Heart left ventricle (tissue), 16 donors: ENCODE measurements around the gene CDK5RAP2. TPM values are rescaled to one million over a fixed set of nuclear protein-coding genes. Genes with fewer than 3 reads are reported as not detected.

ENCODE experiments used
- ATAC-seq, 4 donors: fragments of 200-7000 bp; cut with Tn5 transposase; one replicate each; pipeline ENCODE4 v1.9.1; 2020 to 2022; ENCODE audit warnings: moderate library complexity in 4 of 4, mild to moderate bottlenecking in 3 of 4, moderate number of reproducible peaks in 1 of 4
- DNase-seq, 5 donors: peaks; one replicate each; pipeline ENCODE4 v3.0.0-alpha.2; 2020
- H3K27ac ChIP-seq, 12 donors: fragments of 200-600 bp; sonication (generic) in 4 of 12; one replicate each; pipeline versions ENCODE4 v1.5.0 to v1.8.0; 2016 to 2022; ENCODE audit warnings: mild to moderate bottlenecking in 2 of 12
- H3K27me3 ChIP-seq, 9 donors: fragments of 200-600 bp; sonication (generic) in 2 of 9; one replicate each; pipeline versions ENCODE4 v1.5.1 to v1.8.0; 2016 to 2022; ENCODE audit warnings: mild to moderate bottlenecking in 3 of 9
- H3K36me3 ChIP-seq, 9 donors: fragments of 200-600 bp; sonication (generic) in 2 of 9; one replicate each; pipeline versions ENCODE4 v1.5.0 to v1.8.0; 2018 to 2022; ENCODE audit warnings: mild to moderate bottlenecking in 2 of 9
- H3K4me1 ChIP-seq, 12 donors: fragments of 200-600 bp; sonication (generic) in 4 of 12; one replicate each; pipeline versions ENCODE4 v1.5.0 to v1.8.0; 2016 to 2022; ENCODE audit warnings: mild to moderate bottlenecking in 3 of 12
- H3K4me3 ChIP-seq, 12 donors: fragments of 200-600 bp; sonication (generic) in 4 of 12; one replicate each; pipeline versions ENCODE4 v1.5.0 to v1.8.0; 2017 to 2022; ENCODE audit warnings: mild to moderate bottlenecking in 9 of 12, moderate library complexity in 4 of 12
- H3K9me3 ChIP-seq, 12 donors: fragments of 200-600 bp; sonication (generic) in 4 of 12; one replicate each; pipeline versions ENCODE4 v1.5.0 to v1.8.0; 2016 to 2022; ENCODE audit warnings: mild to moderate bottlenecking in 1 of 12
- POLR2A ChIP-seq, 2 donors: fragments of 450-650 bp; IDR thresholded peaks; one replicate each; pipeline ENCODE4 v1.6.1; 2017; ENCODE audit warnings: antibody characterized with exemption in 2 of 2, mild to moderate bottlenecking in 2 of 2, moderate library complexity in 2 of 2
- WGBS, 4 donors: extraction: QIAGEN DNeasy Blood & Tissue Kit in 2 of 4; methylation state at CpG; one replicate each; pipeline versions ENCODE4 v1.1.5 to v1.1.7; 2013 to 2018; 5-methylcytosine and 5-hydroxymethylcytosine counted together
- intact Hi-C, 10 donors: fragments of 100-400 bp; cut with DNase I; formaldehyde crosslinking; loops; one replicate each; pipeline versions ENCODE4 v1.11.1 to v1.14.2; 2022
- polyA plus RNA-seq, 2 donors: library from polyadenylated mRNA; stranded (reverse); fragments of 200-250 nt; gene quantifications; one replicate each; pipeline ENCODE4 v1.2.3, GENCODE V29; 2013
- total RNA-seq, 9 donors: library from RNA; depleted of rRNA in 2 of 9; stranded (reverse); fragments of >200 nt in 2 of 9; fragmentation: NEBNext Ultra II Directional in 3 of 9; extraction: Animal tissue kit (Norgen Biotek cat#: 25700) in 3 of 9; gene quantifications; one replicate each; pipeline versions ENCODE4 v1.1.0 to v1.2.4, GENCODE V29; 2016 to 2023
- TF ChIP-seq, protein P1 (sequence below), 12 donors: fragments of 200-600 bp; sonication (generic) in 4 of 12; IDR thresholded peaks; one replicate each; pipeline versions ENCODE4 v1.5.0 to v1.8.0; 2018 to 2022; ENCODE audit warnings: antibody characterized with exemption in 12 of 12, mild to moderate bottlenecking in 5 of 12
- donor health status: ischemic (EF 13 %, LVEDD 7.1; RV severe dilation, severe dysfunction).
- donor health status: healthy with polysubstance abuse.
- donor health status: DM: no; HTN: yes; CAD: no.
- donor health status: DM: no; HTN: no; CAD: no.
- donor health status: ischemic (EF 25% LVEDD 6.9; RV normal size, moderate dysfunction).
- donor health status: ischemic (EF 25% LVEDD 5.7; RV mildly dilated, moderate dysfunction).
- donor health status: healthy.
- donor health status: DM: yes; HTN: yes; CAD: no.
- donor health status: ischemic (EF 35%, LVEDD 5.7; RV mildly dilated, moderate dysfunction).
- donor health status: nonischemic (EF 11% LVEDD 7.7; RV severe dilation, severe dysfunction).
- donor health status: DM: yes; HTN: yes; CAD: no.
- donor health status: PGD.
- donor health status: ischemic (EF 29% LVEDD 5.4; RV normal size, mild dysfunction).
- donor health status: nonischemic (EF 23%, LVEDD 6.1; RV moderate dilation, normal function).

CDK5RAP2 gene
- total and polyA plus RNA-seq, 11 donors, result 26.1 to 114 (median 53.1) TPM

DNA sequence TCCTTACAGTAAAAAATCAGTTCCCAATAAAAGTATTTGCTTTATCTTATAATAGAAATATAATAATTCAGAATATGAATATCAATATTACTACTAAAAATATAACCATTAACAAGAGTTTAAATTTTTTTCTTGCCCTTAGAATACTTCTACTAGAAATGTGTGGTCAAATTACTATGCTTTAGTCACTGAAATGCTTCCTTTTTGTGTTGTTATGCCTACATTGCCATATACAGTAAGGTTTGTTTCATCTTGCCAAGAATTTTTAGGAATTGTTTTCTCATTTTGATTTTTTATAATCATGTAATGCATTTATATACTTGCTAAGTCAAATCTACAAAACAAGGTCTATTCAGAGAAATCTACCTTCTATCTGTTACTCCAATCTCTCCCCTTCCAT, 181.7 kb downstream of the CDK5RAP2 start:
- H3K4me1 ChIP-seq, result peaks cover 0 to 6% (median 0%) of the 10 kb centered on the region in 12 donors
- H3K4me3 ChIP-seq, result no peak overlapping the region
- no peaks in the 10 kb centered on the region for H3K9me3 ChIP-seq
- no peaks in the 10 kb centered on the region for H3K27me3 ChIP-seq
- no peak overlapping the region for H3K27ac ChIP-seq
- intact Hi-C loops, result no loop called here
- no peak for TF ChIP-seq POLR2A (IDR thresholded peaks at IDR 0.05)
- TF ChIP-seq, protein P1, sequence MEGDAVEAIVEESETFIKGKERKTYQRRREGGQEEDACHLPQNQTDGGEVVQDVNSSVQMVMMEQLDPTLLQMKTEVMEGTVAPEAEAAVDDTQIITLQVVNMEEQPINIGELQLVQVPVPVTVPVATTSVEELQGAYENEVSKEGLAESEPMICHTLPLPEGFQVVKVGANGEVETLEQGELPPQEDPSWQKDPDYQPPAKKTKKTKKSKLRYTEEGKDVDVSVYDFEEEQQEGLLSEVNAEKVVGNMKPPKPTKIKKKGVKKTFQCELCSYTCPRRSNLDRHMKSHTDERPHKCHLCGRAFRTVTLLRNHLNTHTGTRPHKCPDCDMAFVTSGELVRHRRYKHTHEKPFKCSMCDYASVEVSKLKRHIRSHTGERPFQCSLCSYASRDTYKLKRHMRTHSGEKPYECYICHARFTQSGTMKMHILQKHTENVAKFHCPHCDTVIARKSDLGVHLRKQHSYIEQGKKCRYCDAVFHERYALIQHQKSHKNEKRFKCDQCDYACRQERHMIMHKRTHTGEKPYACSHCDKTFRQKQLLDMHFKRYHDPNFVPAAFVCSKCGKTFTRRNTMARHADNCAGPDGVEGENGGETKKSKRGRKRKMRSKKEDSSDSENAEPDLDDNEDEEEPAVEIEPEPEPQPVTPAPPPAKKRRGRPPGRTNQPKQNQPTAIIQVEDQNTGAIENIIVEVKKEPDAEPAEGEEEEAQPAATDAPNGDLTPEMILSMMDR (IDR thresholded peaks at IDR 0.05), result no peak
- peaks cover 0 to 100% (median 95%) of the 10 kb centered on the region in 9 donors for H3K36me3 ChIP-seq
- ATAC-seq (no peak), DNase-seq (no peak)

DNA sequence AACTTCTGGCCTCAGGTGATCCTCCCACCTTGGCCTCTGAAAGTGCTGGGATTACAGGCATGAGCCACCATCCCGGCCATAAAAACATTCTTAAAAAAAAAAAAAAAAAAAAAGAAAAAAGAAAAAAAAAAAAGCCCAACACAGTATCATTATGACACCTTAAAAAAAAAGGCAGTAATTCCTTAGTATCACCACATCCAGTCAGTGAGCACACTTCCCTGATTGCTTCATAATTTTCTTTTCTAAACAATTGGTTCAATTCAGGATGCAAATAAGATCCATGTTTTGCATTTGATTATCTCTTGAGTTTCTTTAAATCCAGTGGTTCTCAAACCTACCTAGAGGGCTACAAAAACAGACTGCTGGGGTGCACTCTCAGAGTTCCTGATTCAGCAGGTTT, 182.5 kb downstream of the CDK5RAP2 start:
- H3K36me3 ChIP-seq, result peaks cover 0 to 100% (median 94%) of the 10 kb centered on the region in 9 donors
- 88 to 100% (median 97%) methylated on average over 1 of the region's 1 CpG for WGBS, 4 donors

DNA sequence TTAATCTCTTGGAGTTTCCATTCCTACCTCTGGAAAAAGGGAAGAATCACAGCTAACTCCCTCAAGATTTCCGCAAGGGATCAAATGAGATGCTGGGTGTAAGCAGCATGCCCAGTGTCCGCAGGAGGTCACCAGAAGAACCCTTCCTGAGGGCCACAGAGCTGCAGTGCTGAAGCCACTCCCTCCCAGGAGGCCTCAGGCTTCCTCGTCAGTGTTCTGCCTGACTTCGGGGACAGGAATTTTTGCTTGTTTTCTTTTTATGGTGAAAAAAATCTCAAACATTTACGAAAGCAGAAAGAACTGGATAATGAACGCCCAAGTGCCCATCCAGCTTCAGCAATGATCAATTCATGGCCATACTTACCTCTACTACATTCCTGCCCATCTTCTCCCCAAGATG, 183.0 kb downstream of the CDK5RAP2 start:
- no peak overlapping the region for H3K4me3 ChIP-seq
- no peaks in the 10 kb centered on the region for H3K27me3 ChIP-seq
- H3K9me3 ChIP-seq, result no peaks in the 10 kb centered on the region
- TF ChIP-seq, protein P1 (IDR thresholded peaks at IDR 0.05), result no peak
- TF ChIP-seq POLR2A (IDR thresholded peaks at IDR 0.05), result no peak
- no peak overlapping the region for H3K27ac ChIP-seq
- H3K4me1 ChIP-seq, result no peaks in the 10 kb centered on the region
- H3K36me3 ChIP-seq, result peaks cover 0 to 100% (median 94%) of the 10 kb centered on the region in 9 donors
- ATAC-seq (no peak), DNase-seq (no peak)
- intact Hi-C loops, result no loop called here
- 88 to 97% (median 95%) methylated on average over 6 of the region's 6 CpGs for WGBS, 4 donors

More for the DNA sequence above, 182.5 kb downstream of the CDK5RAP2 start:
- Histone ChIP-seq H3K27ac (no peak overlapping the region), H3K4me3 (no peak overlapping the region), H3K4me1 (no peaks in the 10 kb centered on the region), H3K9me3 (no peaks in the 10 kb centered on the region), H3K27me3 (no peaks in the 10 kb centered on the region)
- TF ChIP-seq POLR2A (IDR thresholded peaks at IDR 0.05), result no peak
- TF ChIP-seq, protein P1 (IDR thresholded peaks at IDR 0.05), result no peak
- ATAC-seq (no peak), DNase-seq (no peak)
- intact Hi-C loops, result no loop called here

DNA sequence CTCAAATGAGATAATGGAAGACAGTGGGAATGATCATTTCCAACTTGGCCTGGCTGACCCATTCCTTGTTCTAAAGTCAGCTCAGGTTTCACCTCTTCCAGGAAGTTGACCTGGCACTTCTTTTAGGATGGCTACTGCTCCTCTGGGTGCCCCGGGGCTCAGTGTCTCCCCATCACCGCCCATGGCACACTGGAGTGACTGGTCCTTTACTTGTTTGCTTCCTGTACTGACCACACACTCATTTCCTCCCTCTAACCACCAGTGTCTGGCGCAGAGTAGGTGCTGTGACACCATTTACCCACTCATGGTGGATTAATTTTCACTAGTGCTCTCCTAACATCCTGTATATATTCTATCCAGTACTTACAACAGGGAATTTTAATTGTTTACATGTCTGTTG, 183.5 kb downstream of the CDK5RAP2 start:
- no peak overlapping the region for H3K27ac ChIP-seq
- ATAC-seq (no peak), DNase-seq (no peak)
- WGBS, 4 donors, result 95 to 96% (median 96%) methylated on average over 3 of the region's 3 CpGs
- H3K27me3 ChIP-seq, result no peaks in the 10 kb centered on the region
- H3K9me3 ChIP-seq, result no peaks in the 10 kb centered on the region
- H3K4me3 ChIP-seq, result no peak overlapping the region
- no peak for TF ChIP-seq POLR2A (IDR thresholded peaks at IDR 0.05)
- TF ChIP-seq, protein P1 (IDR thresholded peaks at IDR 0.05), result no peak
- intact Hi-C loops, result no loop called here
- H3K36me3 ChIP-seq, result peaks cover 0 to 100% (median 94%) of the 10 kb centered on the region in 9 donors
- H3K4me1 ChIP-seq, result no peaks in the 10 kb centered on the region
